Dedifferentiated amniotic fluid mesenchymal stem cell (primary cell): ENCODE data around the gene RAB11FIP3.
"Not testable (repeated sequence)": the region's sequence is repeated elsewhere in the genome, so short reads cannot be mapped to it uniquely, and the experiment has no call there.

Experiments
- DNase-seq: peaks from one replicate; pipeline ENCODE4 v3.0.0-alpha.2; 2016; ENCODE audit errors: extremely low spot score

Gene RAB11FIP3

DNA sequence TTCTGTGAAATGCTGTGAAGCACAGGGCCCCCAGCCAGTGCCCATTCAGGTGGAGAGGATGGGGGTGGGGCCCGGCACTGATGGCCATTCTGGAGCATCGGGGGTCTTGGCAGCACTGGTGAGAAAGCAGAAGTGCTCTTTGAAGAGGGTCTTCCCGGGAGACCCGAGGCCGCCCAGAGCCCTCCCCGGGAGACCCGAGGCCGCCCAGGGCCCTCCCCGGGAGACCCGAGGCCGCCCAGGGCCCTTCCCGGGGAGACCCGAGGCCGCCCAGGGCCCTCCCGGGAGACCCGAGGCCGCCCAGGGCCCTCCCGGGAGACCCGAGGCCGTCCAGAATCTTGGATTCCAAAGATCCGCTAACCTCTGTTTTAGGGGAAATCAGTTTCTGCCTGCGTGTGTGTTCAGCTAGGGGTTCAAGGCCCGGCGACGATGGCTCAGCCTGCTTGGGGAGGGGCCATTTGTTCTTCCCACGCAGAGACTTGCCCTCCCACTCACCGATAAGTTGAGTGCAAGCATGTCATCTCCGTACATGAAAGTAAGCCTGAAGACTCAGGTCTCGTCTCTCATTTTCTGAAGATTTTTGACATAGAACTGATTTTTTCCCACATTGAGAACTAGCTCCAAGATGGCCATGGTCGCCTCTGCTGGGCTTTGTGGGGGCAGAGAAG lies 66.9 kb downstream of the RAB11FIP3 start:
- DNase-seq = no peak

DNA sequence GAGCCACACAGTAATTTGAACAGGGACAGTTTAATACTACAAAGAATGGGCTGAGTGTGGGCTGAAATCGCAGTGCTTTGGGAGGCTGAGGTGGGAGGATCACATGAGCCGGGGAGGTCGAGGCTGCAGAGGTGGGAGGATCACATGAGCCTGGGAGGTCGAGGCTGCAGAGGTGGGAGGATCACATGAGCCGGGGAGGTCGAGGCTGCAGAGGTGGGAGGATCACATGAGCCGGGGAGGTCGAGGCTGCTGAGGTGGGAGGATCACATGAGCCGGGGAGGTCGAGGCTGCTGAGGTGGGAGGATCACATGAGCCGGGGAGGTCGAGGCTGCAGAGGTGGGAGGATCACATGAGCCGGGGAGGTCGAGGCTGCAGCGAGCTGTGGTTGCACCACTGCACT lies 69.2 kb downstream of the RAB11FIP3 start:
- not testable (repeated sequence) for DNase-seq

DNA sequence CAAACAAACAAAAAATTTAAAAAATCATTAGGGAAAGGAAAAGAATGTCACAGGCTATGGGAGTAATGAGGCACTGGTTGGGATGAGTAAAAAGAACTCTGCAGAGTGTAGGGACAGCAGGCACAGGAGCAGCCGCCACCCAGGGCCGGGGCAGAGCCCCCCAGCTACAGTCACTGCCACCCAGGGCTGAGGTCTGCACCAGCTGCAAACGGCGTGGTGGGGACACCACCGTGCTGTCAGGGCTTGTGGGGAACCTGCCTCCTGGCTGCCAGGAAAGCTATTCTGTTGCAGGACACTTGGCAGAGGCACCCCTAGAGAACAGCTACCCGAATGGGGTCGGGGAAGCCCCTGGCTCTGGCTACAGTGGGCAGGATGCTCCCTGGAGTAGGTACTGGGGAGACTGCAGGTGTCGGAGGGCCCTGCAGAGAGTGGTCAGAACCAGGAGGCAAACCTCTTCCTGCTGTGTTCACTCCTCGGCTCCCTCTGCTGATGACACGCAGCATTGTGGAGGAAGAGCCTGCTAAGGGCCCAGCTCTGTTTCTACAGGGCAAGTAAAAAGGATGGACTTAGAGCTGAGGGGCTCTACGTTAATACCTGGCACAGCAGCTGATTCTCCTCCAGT lies 69.8 kb downstream of the RAB11FIP3 start:
- peak; percentile 31 for DNase-seq

DNA sequence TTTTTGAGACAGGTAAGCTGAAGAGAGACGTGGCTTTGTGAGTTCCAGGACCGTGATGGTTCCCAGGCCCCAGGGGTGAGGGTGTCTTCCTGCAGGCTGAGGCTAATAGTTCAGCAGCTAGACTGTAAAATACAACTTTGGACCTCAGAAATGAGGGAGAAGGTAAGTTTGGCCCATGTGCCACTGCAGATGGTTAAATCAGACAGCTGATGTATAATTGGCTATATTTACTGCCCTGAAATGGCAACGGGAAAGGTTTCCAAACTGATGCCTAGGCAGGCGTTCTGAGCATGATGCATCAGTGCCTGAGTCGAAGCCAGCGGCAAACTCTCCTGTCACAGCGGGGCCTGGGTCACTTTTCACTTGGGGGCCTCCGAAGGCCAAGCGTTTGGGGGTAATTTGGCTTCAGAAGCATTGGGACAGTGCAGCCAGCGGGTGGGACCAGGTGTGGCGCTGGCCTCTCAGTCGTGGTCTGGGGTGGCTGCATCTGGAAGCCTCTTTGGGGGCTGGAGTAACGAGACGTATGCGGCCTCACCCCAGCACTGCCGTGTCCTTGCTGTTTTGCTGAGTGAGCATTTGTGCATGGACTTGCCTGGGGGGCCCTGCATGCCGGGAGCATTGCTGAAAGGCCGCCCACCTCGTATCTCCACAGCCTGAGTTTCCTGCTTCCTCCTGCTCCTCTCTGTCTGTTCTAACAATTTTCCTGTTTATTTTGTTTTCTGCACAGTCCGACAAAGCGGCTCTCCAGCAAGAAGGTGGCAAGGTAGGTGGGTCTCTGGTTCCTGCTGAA lies 70.8 kb downstream of the RAB11FIP3 start:
- DNase-seq = no peak

DNA sequence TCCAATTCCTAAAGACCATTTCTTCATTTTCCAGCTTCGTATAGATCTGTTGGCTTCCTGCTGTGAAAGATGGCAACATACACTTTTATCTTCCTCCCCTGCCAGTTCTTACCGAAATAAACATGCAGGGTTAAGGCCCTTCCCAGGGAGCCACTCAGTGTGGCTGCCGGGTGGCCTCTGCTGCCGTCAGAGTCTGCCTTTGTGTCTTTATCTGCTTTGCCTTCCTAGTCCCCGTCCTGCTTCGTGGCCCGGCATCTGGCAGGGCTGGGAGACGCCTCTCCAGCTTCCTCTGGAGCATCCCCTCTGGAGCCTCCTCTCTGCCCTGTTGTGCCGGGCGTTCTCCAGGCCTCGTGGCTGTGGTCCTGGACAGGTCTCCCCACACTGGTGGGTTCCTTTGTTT lies 71.8 kb downstream of the RAB11FIP3 start:
- no peak for DNase-seq

DNA sequence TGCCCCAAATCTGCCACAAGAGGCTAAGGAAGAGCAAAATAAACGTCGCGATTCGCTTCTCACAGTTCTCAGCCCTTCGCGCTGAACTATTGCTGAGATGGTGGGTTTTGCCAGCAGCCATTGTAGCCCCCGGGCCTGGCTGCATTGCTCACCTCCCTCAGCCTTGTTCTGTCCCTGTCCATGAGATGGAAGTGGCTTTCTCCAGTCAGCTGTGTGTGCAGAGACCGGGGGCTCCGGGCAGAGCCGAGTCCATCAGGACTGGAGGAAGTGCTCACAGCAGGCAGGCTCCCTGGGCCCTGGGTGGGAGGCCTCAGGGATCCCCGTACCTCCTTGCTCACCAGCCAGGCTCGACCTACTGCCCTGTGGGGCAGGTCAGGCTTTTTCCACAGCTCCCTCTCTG lies 74.5 kb downstream of the RAB11FIP3 start:
- no peak for DNase-seq

DNA sequence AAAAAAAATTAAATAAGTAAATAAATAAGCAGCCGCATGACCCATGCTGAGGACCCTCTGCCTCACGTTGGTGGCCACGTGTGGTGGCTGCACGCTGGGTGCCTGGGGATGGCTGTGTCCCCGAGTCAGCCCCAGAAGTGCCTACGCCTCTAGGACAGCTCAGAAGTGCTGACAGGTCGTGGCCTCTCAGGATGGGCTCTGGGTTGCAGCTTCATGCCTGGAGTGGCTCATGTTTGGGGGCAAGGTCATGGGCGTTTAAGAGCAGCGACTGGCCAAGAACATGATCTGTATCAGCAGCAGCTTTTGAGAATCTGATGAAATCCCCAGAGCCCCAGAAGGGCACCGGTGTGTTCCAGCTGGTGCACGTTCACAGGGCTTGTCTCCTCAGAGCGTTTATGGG lies 75.3 kb downstream of the RAB11FIP3 start:
- DNase-seq = no peak

DNA sequence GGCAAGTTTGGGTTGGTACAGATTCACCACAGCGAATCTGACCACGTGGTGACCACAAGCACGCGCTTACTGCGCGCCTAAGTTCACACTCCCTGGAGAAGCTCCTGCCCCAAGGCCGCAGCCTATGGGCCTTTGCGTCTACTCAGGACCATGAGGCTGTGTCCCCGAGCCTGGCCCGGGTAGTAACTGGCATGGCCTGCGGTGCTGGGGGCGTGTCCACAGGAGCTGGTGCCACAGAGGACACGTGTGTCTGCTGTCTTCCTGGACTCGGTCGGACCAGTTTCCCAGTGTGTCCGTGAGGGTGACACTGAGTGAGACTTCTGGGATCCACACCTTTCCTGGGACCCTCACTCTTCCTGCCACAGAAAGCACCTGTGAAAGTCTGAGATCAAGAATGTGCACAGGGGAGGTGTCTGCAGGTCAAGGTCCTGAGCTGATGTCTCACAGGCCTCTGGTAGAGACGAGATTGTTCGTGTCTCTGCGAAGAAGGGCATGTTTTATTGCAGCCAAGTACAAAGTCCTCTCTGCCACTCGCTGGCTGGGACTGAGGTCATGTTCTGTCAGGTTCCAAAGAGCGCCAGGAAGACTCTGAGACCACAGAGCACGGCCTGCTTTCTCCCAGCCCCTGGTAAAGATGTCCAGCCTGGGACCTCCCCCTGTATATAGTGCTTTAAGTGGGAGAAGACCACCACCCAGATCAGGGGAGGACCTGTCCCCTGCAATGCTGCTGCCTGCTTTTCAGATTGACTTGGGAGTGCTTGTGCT lies 76.9 kb downstream of the RAB11FIP3 start:
- DNase-seq = no peak

DNA sequence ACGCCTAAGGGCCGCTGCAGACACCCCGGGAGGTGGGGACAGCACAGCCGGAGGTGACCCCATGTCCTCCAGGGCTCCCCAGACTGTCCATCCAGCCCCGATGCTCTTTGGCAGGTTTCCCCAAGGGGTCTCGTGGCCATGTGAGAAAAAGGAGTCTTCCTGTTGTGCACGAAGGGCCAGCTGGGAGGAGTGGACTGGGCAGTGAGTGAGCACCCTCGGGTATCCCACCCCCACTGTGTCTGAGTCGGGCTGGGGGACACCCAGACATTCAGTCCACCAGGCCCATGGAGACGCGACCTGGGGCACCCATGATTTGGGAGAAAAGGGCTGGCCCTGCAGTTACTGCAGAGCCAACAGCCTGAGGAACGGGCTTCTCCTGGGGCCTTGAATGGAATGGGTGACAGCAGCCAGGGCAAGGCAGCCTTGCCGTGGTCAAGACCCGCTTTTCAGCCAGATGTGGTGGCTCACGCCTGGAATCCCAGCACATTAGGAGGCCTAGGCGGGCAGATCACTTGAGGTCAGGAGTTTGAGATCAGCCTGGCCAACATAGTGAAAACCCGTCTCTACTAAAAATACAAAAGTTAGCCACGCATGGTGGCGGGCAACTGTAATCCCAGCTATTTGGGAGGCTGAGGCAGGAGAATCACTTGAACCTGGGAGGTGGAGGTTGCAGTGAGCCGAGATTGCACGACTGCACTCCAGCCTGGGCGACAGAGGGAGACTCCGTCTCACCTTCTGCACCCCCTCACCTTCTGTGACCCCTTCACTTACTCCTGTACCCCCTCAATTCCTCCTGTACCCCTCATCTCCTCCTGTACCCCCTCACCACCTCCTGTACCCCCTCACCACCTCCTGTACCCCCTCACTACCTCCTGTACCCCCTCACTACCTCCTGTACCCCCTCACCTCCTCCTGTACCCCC lies 78.0 kb downstream of the RAB11FIP3 start:
- no peak for DNase-seq

DNA sequence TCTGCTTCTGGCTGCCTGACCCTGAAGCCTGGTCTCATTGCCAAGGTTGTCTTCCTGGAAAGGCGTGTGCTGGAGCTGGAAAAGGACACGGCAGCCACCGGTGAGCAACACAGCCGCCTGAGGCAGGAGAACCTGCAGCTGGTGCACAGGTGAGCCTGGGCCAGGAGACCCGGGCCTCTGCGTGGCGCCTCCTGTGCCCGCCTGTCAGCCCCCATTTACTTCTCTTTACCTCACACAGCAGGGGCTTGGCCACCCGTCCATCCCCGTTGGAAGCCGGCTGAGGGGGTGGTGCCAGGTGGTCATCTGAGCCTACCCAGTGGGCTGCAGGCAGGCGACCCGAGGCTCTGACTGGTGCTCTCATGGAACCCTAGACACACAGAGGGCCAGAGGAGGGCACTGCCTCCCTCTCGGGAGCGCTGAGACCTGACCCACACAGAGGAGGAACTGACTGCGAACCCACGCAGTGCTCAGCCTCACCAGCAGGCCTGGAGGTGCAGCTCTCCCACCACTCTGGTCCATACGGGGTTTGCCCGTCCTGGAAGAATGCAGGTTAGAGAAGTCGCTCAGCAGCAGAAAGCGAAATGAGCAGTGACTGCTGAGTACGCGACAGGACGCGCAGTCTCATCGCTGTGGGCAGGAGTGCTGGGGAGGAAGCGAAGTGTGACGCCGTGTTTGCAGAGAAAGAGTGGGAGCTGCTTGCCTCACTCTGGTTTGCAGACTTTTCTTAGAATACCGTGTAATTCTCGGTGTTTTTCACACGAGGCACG lies 80.2 kb downstream of the RAB11FIP3 start:
- DNase-seq = no peak

DNA sequence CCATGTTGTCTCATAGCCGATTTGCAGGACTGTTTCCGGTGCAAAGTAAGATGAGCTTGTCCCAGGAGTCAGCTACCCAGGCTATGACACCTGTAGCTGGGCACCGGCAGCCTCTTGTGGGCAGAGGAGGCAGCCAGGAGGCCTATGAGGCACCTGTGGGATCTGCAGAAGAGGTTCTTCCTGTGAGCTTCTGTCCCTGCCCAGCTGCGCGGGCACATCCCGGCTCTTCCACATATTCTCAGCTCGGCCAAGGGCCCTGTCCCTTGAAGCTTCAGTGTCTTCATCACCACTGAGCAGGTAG lies 80.7 kb downstream of the RAB11FIP3 start:
- no peak for DNase-seq

DNA sequence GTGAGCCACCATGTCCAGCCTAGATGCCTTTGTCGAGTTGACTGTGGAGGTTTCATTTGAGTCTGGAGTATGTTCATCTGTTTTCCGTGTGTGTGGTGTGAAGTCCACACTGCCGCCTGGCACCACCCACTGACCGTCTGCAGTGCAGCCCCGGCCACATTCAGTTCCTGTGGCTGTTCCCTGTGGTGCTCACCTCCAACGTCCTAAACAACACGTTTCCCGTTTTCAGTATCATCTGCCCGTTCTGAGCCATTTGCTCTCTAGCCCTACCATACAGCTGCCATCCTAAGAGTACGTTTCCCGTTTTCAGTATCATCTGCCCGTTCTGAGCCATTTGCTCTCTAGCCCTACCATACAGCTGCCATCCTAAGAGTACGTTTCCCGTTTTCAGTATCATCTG lies 82.1 kb downstream of the RAB11FIP3 start:
- DNase-seq = not testable (repeated sequence)

DNA sequence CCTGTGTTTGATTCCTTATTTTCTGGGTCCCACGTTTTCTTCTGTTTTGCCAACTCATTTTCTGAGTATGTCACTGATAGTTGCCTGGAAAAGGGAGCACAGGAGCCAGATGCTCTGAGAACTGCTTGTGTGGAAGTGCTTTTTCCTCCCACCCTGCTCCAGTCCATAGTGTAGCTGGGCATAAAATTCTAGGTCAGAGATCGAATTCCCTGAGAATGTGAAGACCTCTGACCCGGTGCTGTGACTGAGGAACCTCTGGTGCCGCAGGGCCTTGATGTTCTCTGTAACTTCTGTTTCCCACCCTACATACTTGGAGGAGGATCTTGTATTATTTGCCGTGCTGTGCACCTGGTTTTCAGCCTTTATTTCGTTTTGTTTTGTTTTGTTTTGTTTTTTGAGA lies 82.5 kb downstream of the RAB11FIP3 start:
- DNase-seq = no peak

DNA sequence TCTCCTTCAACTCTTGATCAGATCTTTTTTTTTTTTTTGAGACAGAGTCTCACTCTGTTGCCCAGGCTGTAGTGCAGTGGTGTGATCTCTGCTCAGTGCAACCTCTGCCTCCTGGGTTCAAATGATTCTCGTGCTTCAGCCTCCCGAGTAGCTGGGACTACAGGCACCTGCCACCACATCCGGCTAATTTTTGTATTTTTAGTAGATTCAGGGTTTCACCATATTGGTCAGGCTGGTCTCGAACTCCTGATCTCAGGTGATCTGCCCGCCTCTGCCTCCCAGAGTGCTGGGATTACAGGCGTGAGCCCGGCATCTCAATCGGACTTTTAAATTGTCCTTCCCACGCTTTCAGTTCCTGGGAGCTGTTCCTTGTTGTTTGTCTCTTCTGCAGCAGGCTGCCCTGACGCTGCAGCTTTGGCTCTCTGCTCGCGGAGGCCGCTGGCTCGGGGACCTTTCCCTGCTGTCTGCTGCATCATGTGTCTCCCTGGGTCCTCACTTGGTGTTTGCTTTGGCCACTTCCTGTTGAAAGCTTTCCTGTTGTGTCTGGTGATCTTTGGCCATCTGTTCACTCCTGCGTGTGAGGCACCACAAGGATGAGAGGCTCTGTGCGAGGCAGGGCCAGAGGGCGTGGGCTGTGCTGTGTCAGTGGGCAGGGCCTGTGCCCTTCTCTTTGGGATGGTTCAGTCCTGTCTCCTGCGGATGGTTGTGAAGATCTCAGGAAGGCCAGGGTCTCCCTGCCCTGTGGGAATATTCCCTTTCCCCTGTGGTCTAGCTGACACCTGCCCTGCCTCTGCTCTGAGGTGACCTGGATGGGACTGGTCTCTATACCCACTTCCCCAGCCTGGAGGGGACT lies 83.7 kb downstream of the RAB11FIP3 start:
- no peak for DNase-seq

DNA sequence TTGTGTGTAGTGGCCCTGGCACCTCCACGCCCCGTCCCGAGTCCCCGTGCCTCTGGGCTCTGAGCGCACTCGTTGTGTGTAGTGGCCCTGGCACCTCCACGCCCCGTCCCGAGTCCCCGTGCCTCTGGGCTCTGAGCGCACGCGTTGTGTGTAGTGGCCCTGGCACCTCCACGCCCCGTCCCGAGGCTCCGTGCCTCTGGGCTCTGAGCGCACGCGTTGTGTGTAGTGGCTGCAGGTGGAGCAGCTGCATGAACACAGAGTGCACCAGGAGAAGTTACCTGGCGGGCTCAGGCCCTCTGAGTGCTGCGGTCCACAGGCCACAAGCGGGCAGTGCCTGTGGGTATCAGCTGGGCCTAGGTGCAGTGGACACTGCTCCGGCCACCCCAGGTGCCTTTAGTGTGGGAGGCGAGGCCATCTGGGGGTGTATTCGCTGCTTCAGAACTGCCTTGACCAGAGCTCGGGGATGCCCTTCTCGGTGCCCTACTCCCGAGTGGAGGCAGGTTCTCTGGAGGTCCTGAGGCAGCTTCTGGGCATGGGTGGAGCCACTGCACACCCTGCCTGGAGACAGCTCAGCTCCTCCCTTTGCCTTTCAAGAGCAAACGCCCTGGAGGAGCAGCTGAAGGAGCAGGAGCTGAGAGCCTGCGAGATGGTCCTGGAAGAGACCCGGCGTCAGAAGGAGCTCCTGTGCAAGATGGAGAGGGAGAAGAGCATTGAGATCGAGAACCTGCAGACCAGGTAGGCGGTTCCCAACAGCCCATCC lies 84.8 kb downstream of the RAB11FIP3 start:
- DNase-seq = no peak

DNA sequence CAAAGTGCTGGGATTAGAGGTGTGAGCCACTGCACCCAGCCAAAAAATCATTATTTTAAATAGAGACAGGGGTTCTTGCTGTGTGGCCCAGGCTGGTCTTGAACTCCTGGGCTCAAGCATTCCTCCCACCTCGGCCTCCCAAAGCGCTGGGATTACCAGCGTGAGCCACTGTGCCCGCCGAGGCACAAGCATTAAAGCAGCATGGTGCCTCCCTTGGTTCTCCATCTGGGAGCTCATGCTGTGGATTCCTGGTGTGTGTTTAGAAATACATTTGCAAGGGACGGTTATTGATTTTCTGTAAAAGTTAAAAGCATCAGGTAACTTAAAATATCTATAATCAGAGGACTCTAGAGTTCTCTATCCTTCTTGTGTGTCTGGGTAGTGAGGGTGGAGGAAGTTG lies 87.4 kb downstream of the RAB11FIP3 start:
- no peak for DNase-seq

DNA sequence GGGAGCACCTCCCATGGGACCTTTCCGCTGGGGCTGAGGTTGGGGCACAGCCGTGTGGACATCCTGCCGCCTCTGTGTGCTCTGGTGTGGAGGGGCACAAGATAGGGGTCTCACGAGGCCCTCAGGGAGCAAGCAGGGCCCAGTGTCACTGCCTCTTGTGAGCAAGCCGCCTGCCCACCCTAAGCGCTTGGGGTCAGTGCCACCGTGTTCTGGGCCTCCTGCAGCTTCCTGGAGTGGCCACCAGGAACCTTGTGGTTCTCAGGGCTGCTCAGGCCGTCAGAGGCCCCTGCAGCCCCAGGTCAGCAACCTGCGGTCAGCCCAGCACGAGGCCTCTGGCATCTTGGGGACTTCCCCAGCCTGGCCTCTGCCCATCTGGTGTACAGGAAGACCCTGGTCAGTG lies 88.5 kb downstream of the RAB11FIP3 start:
- DNase-seq = no peak

DNA sequence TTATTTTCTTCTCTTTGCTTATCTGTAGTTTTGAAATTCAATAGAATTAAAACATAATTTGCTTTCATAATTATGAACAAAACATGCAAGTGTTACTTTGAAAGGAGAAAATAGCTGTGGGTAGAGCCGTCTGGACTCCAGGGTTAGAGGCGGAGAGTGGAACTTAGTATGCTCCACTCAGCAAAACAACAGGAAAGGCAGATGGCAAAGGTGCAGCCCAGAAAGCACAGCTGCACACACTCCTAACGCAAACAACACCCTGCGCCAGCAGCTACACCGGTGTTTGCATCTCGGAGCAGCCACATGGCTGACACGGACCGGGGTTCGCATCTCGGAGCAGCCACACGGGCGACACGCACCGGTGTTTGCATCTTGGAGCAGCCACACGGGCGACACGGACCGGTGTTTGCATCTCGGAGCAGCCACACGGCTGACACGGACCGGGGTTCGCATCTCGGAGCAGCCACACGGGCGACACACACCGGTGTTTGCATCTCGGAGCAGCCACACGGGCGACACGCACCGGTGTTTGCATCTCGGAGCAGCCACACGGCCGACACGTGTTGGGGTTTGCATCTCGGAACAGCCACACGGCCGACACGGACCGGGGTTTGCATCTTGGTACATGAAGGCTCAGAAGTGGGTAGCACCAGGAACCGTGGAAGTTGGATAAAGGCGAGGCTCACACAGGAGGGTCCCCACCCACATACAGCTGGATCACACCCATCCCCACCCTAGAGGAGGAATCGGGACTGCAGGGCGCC lies 89.9 kb downstream of the RAB11FIP3 start:
- DNase-seq = no peak
